Stimulated activated CD4-positive, alpha-beta T cell treated with anti-CD3 and anti-CD28 coated beads, Interleukin-1b, Interleukin-23, amount 100 ng/mL, for 24 hours (primary cell): Measurements from ENCODE around the gene KRAS.
"Not testable (repeated sequence)": the region's sequence is repeated elsewhere in the genome, so short reads cannot be mapped to it uniquely, and the experiment has no call there.

Experiments used
- DNase-seq, 4 experiments: peaks; one replicate each; pipeline ENCODE4 v3.0.0-alpha.2; 2020; ENCODE audit warnings: low read depth in 4 of 4, low spot score in 1 of 4

KRAS gene

GRCh38 chr12:25250744-25251730 is at the start of gene KRAS:
Gene KRAS, minus strand, starts transcription at chr12:25250929.
- peak; percentile 74 to 84 (median 80) for DNase-seq

GRCh38 chr12:25296381-25296780 is 45.7 kb upstream of the KRAS start:
- no peak for DNase-seq

- no peak for DNase-seq
These were observed 44.6 kb upstream of the KRAS start for GRCh38 chr12:25295361-25295760.

GRCh38 chr12:25293653-25294052 is 42.9 kb upstream of the KRAS start:
- no peak for DNase-seq

GRCh38 chr12:25292810-25293221 is 42.1 kb upstream of the KRAS start:
- not testable (repeated sequence) for DNase-seq

- no peak for DNase-seq
These were observed 36.9 kb upstream of the KRAS start for GRCh38 chr12:25287610-25288009.

GRCh38 chr12:25286837-25287236 is 36.1 kb upstream of the KRAS start:
- no peak for DNase-seq

- no peak for DNase-seq
These were observed 33.3 kb upstream of the KRAS start for GRCh38 chr12:25284024-25284423.

- DNase-seq = no peak
These were observed 32.3 kb upstream of the KRAS start for GRCh38 chr12:25283006-25283405.

GRCh38 chr12:25280082-25280481 is 29.4 kb upstream of the KRAS start:
- DNase-seq = no peak

- no peak for DNase-seq
These were observed 27.5 kb upstream of the KRAS start for GRCh38 chr12:25278269-25278668.

GRCh38 chr12:25276199-25276937 is 25.6 kb upstream of the KRAS start:
- DNase-seq = peak; percentile 33 to 68 (median 62)

GRCh38 chr12:25271486-25272098 is 20.9 kb upstream of the KRAS start:
- no peak for DNase-seq

GRCh38 chr12:25269701-25270100 is 19.0 kb upstream of the KRAS start:
- DNase-seq = no peak

- DNase-seq = no peak
These were observed 15.8 kb upstream of the KRAS start for GRCh38 chr12:25266497-25266896.

GRCh38 chr12:25264862-25265261 is 14.1 kb upstream of the KRAS start:
- DNase-seq = no peak

GRCh38 chr12:25264114-25264513 is 13.4 kb upstream of the KRAS start:
- no peak for DNase-seq

GRCh38 chr12:25263594-25263993 is 12.9 kb upstream of the KRAS start:
- no peak for DNase-seq

- no peak for DNase-seq
These were observed 11.8 kb upstream of the KRAS start for GRCh38 chr12:25262389-25263074.

GRCh38 chr12:25257590-25258324 is 7.0 kb upstream of the KRAS start:
- no peak for DNase-seq
